Progenitor cell of endocrine pancreas (in vitro differentiated cells): Measurements from ENCODE around the gene METTL9. TPM values are rescaled to one million over a fixed set of nuclear protein-coding genes. Genes with fewer than 3 reads are reported as not detected.

Experiments
- DNase-seq: peaks from one replicate; pipeline ENCODE4 v3.0.0; 2021; ENCODE audit warnings: low spot score; ENCODE audit not compliant: unreplicated experiment
- H3K27ac Mint-ChIP-seq: 2 replicates; pipeline ENCODE4 v1.8.0; 2021; ENCODE audit warnings: mild to moderate bottlenecking, moderate library complexity, mixed read lengths
- H3K27me3 Mint-ChIP-seq: 2 replicates; pipeline ENCODE4 v1.8.0; 2021; ENCODE audit warnings: mixed read lengths
- H3K36me3 Mint-ChIP-seq: 2 replicates; pipeline ENCODE4 v1.8.0; 2022; ENCODE audit warnings: mixed read lengths; ENCODE audit not compliant: insufficient read depth
- H3K4me1 Mint-ChIP-seq: 2 replicates; pipeline ENCODE4 v1.8.0; 2021; ENCODE audit warnings: low read depth, mixed read lengths
- H3K4me3 Mint-ChIP-seq: 2 replicates; pipeline ENCODE4 v1.8.0; 2021; ENCODE audit warnings: low read depth, mild to moderate bottlenecking, moderate library complexity, mixed read lengths
- H3K9me3 Mint-ChIP-seq: 2 replicates; pipeline ENCODE4 v1.8.0; 2021; ENCODE audit warnings: low read depth, mixed read lengths
- total RNA-seq: library from RNA; stranded (reverse); gene quantifications from 2 replicates; pipeline ENCODE4 v1.2.1, GENCODE V29; 2021
- TF ChIP-seq, protein P1 (sequence below): fragments of 200-600 bp; sonication (generic); IDR thresholded peaks from one replicate; pipeline ENCODE4 v1.5.0; 2021; ENCODE audit warnings: antibody characterized with exemption, mild to moderate bottlenecking; ENCODE audit not compliant: unreplicated experiment

Gene METTL9
- total RNA-seq, 1 donor from 2014 or later = 158 TPM

- H3K9me3 Mint-ChIP-seq = no peaks in the 10 kb centered on the region
- DNase-seq = no peak
- H3K4me1 Mint-ChIP-seq = no peaks in the 10 kb centered on the region
Measured at GRCh38 chr16:21704733-21705132, 105.4 kb downstream of the METTL9 start.

More at GRCh38 chr16:21704733-21705132, 105.4 kb downstream of the METTL9 start:
- no peak overlapping the region for H3K27ac Mint-ChIP-seq
- TF ChIP-seq, protein P1, sequence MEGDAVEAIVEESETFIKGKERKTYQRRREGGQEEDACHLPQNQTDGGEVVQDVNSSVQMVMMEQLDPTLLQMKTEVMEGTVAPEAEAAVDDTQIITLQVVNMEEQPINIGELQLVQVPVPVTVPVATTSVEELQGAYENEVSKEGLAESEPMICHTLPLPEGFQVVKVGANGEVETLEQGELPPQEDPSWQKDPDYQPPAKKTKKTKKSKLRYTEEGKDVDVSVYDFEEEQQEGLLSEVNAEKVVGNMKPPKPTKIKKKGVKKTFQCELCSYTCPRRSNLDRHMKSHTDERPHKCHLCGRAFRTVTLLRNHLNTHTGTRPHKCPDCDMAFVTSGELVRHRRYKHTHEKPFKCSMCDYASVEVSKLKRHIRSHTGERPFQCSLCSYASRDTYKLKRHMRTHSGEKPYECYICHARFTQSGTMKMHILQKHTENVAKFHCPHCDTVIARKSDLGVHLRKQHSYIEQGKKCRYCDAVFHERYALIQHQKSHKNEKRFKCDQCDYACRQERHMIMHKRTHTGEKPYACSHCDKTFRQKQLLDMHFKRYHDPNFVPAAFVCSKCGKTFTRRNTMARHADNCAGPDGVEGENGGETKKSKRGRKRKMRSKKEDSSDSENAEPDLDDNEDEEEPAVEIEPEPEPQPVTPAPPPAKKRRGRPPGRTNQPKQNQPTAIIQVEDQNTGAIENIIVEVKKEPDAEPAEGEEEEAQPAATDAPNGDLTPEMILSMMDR = no peak
- peaks cover 6% of the 10 kb centered on the region for H3K27me3 Mint-ChIP-seq
- H3K36me3 Mint-ChIP-seq = no peaks in the 10 kb centered on the region
- no peak overlapping the region for H3K4me3 Mint-ChIP-seq

Other genes with a start within 250 kb of the METTL9 start
- not detected in 2 replicates for gene IGSF6, start 53.0 kb downstream of the METTL9 start, total RNA-seq
- gene OTOA, start 64.4 kb downstream of the METTL9 start, total RNA-seq = 0.07 and 0.13 TPM in 2 replicates